GM18517 (cell line): Measurements from ENCODE around the gene ZC3H4.

Source experiments
- ATAC-seq: cut with Tn5 transposase; IDR thresholded peaks from one replicate; pipeline ENCODE4 v1.9.1; 2021; ENCODE audit warnings: mild to moderate bottlenecking, moderate library complexity; ENCODE audit not compliant: unreplicated experiment

The ZC3H4 gene

GRCh38 chr19:47134545-47134944 lies 21.0 kb upstream of the ZC3H4 start:
- no peak for ATAC-seq

GRCh38 chr19:47133021-47133471 lies 19.5 kb upstream of the ZC3H4 start:
- ATAC-seq, result no peak

DNA sequence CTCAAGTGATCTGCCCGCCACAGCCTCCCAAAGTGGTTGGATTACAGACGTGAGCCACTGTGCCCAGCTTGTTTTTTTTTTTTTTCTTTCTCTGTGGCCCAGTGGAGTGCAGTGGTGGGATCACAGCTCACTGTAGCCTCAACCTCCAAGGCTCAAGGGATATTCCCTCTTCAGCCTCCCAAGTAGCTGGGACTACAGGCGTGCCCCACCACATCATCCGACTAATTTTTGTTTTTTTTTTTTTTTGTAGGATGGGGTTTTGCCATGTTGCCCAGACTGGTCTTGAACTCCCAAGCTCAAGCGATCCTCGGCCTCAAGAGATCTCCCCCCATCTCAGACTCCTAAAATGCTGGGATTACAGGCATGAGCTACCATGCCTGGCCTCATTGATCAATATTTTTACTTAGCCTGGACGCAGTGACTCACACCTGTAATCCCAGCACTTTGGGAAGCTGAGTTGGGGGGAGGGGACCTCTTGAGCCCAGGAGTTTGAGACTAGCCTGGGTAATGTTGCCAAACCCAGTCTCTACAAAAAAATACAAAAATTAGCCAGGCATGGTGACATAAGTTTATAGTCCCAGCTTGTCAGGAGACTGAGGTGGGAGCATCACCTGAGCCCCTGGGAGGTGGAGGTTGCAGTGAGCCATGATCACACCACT lies 18.7 kb upstream of the ZC3H4 start:
- no peak for ATAC-seq

DNA sequence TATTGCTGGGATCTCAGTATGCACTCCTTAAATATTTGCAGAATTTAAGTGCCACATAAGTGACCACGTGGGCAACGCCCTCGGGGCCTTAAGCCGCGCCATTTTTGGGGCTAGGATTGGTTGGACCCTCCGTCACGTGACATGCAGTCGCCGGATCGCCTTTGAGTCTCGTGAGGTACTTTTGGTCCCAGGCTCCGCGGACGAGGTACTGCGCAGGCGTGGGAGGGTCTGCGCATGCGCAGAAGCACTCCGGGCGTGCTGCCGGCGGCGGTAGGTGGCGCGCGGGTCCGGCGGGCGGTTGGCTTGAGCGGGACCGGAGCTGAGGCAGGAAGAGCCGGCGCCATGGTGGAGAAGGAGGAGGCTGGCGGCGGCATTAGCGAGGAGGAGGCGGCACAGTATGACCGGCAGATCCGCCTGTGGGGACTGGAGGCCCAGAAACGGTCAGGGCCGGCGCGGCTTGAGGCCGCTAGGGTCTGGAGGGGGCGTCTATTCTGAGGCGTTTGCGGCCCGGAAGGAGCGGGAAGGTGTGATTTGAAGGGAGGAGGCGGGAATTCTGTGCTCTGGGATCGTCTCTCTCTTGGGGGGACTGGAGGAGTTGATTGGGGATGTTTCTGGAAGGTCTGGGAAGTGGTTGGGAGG lies 17.1 kb upstream of the ZC3H4 start, which contains the start of gene SAE1:
Gene SAE1 (plus strand): TSS at position 247 of the 639 bp plus-strand sequence. CDS start 96 bp downstream, at position 343.
- ATAC-seq, result peak; percentile 77

DNA sequence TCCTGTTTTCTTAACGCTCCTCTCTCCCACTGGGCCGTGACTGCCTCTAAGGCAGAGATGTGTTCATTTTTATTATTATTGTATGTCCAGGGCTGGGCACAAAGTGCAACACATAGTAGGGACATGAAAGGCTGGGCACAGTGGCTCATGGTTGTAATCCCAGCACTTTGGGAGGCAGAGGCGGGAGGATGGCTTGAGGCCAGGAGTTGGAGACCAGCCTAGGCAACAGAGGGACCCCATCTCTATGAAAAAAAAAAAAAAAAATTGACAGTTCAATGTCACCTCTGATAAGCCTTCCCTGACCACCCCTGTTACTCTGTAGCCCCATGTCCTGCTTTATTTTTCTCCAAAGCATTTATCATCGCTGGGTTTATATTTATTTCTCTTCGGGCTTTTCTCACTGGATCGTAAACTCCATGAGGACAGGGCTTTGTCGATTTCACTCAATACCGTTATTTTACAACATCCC lies 16.6 kb upstream of the ZC3H4 start:
- ATAC-seq, result no peak

DNA sequence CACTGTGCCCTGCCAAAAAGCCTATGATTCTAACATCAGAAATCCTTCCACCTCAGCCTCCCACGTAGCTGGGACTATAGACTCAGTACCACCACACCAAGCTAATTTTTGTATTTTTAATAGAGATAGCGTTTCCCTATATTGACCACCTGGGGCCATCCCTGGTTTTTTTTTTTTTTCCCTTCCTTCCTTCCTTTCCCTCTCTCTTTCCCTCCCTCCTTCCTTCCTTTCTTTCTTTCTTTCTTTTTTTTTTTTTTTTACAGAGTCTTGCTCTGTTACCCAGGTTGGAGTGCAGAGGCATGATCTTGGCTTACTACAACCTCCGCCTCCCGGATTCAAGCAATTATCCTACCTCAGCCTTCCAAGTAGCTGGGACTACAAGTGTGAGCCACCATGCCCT lies 16.0 kb upstream of the ZC3H4 start:
- ATAC-seq, result no peak

DNA sequence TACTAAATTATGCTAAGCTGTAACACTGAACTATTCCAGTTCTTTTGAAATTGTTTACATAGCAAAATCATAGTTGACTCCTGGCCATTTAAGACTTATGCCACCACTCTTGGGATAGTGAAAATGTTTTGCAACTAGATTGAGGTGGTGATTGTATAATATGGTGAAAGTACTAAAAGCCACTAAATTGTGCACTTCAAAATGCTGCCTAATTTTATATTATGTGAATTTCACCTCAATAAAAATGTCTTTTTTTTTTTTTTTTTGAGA lies 12.0 kb upstream of the ZC3H4 start:
- no peak for ATAC-seq

DNA sequence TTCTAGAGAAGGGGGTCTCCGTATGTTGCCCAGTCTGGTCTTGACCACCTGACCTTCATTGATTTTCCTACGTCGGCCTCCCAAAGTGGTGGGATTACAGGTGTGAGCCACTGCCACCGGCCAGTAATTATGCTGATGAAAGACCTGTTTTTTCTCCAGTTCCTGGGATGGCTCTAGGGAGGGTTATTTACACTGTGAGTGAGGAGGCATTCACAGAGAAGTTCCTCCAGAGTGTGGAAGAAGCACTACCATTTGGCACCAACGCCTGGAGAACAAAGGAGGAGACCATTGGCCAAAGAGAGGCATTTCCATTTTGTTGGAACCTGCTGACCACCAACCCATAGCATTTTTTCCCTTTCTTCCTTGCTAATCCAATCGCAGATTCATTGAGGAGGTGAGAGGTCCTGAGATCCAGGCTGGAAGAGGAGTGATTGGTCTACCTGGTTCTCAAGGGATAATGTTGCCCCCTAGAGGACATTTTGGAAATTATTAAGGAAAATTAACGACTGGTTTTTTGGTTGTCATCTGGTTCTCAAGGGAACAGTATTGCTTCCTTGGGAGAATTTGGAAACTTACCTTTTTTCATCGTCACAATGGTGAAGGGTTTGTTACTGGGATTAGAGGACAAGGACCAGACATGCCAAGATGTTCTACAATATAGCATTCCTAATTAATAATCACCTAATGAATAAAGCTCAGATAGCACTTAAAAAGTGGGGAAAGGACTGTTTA lies 11.5 kb upstream of the ZC3H4 start:
- no peak for ATAC-seq

DNA sequence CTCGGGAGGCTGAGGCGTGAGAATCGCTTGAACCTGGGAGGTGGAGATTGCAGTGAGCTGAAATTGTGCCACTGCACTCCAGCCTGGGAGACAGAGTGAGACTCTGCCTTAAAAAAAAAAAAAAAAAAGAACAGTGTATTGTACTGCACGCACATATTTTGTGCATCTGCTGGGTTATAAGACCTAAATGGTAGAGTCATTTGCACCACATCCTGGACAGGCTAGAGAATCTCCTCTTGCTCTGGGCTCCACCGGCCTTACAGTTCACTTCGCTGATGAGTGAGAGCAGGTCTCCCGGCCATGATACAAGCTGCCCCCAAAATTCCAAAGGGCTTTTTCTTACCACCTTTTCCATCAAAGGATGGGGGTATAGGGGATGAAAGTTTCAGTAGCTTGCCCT lies 9.8 kb upstream of the ZC3H4 start:
- no peak for ATAC-seq

- no peak for ATAC-seq
These were observed 9.1 kb upstream of the ZC3H4 start for GRCh38 chr19:47122359-47123335.

GRCh38 chr19:47120470-47121067 lies 7.0 kb upstream of the ZC3H4 start:
- no peak for ATAC-seq

DNA sequence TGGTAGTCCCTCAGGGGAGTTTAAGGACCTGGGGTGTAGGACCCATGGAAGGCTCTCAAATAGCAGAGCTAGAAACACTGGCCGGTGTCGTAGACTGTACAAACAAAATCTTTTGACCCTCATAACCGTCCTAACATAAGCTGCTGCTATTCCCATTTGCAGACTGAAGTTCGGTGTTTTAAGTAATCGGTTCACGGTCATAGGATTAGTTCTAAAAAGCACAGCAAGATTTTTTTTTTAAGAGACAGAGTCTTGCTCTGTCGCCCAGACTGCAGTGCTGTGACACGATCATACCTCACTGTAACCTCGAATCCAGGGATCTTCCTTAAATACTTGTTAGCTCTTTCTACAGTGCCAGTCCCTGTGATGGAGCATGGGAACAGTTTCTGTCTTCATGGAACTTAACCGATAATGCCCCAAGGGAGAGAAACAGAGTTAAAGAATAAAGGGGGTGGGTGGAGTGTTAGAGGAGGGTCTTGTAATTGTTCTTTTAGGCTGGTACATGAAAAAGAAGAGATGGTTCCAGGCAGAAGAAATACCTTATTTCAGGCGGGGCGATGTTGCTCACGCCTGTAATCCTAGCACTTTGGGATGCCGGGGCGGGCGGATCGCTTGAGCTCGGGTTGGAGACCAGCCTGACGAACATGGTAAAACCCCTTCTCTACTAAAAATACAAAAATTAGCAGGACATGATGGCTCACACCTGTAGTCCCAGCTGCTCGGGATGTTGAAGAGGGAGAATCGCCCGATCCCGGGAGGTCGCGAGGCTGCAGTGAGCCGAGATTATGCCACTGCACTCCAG lies 475 bp upstream of the ZC3H4 start:
- no peak for ATAC-seq

DNA sequence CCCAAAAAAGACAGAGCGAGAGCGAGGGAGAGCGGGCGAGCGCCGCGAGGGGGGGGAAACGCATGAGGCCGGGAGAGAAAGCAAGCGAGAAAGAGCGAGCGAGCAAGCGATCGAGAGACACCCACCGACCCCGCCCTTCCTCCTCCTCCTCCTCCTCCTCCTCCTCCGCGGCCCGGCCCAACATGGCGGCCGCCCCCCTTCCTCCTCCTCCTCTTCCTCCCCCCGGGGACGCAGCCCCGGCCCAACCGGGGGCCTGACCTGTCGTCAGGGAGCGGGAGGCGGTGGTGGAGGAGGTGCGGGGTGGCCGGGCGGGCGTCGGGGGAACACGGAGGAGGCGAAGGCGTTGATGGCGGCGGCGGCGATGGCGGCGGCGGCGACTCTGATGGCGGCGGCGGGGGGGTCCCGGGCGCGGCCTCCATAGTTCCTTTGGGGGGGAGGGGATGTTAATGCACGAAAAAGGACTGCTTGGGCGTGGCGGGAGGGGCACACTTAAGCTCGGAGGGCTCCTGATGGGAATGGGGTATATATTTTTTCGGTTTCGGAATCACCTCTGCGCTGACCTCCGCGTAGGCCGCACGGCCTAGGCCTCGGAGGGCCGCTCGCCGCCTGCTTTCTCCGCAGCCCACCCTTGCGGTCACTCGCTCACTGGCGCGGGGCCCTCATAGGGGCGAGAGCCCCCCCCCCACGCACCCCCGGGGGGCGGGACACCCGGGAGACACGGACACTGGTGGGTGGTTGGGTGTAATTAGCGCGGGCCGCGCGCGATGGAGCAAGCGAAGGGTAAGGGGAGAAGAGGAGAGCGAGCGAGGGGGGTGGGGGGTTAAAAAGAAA lies 1.2 kb downstream of the ZC3H4 start:
- ATAC-seq, result peak; percentile 8

DNA sequence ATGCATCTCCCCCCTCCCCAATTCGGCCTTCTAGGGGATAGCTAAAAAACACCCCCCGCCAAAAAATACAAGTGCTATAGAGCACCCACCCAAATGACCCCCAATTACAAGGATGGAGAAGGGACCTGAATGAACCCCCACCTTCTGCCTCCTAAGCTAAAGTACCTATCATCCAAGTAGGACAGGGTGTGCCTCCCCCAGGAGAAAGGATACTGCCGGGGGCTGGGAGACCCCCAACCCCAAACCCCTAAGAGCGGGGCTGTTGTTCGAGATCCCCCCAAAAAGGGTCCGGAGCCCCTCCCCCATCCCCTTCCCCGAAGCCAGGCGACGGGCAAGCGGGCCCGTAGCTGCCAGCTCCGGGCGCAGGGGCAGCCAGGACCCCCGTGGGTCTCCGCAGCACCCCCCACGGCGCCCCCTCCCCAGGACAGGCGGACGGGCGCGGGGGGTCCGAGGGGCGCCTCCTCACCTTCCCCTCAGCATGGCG lies 1.9 kb downstream of the ZC3H4 start:
- no peak for ATAC-seq

- no peak for ATAC-seq
These were observed 2.5 kb downstream of the ZC3H4 start for GRCh38 chr19:47111006-47111621.

DNA sequence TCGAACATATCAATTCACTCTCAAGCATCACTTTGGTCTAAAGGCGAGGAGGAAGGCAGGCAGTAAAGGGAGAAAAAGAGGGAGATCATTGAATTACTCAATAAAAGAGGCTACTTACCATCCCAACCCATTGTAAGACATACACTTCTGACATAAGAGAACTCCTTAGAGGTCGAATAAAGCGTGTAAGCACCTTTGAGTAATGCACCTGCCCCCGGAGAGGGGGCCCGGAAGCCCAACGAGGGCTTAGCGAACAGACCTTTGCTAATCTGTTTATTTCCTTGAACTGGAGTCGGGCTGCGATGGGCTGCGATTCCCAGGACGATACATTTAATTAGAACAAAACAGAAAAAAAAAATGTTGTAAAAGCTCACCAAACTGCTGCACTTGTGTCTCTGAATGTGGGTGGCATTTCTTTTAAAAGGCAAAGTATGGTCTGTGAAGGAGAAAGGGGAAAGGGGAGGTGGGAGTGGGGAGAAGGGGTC lies 3.0 kb downstream of the ZC3H4 start:
- ATAC-seq, result no peak

GRCh38 chr19:47109541-47110375 lies 3.8 kb downstream of the ZC3H4 start:
- ATAC-seq, result no peak
